Frontal cortex (tissue), 4 donors: ENCODE data around the gene DDB1. TPM values are rescaled to one million over a fixed set of nuclear protein-coding genes. Genes with fewer than 3 reads are reported as not detected.

Experiments
- DNase-seq, 2 donors: peaks; one replicate each; pipeline ENCODE4 v3.0.0; 2012; ENCODE audit warnings: low spot score in 2 of 2
- FAIRE-seq: peaks from 2 replicates; lab custom pipeline; 2012; peaks lifted over from hg19 to GRCh38; lab: Jason Lieb, UNC
- total RNA-seq: library from RNA; depleted of rRNA; stranded (reverse); fragments of >200 nt; gene quantifications from one replicate; pipeline ENCODE4 v1.2.3, GENCODE V29; 2014
- donor health status: control.
- donor health status: control.
- donor health status: control.

Gene DDB1
- total RNA-seq, 1 donor from 2014 or later, result 223 TPM

DNA sequence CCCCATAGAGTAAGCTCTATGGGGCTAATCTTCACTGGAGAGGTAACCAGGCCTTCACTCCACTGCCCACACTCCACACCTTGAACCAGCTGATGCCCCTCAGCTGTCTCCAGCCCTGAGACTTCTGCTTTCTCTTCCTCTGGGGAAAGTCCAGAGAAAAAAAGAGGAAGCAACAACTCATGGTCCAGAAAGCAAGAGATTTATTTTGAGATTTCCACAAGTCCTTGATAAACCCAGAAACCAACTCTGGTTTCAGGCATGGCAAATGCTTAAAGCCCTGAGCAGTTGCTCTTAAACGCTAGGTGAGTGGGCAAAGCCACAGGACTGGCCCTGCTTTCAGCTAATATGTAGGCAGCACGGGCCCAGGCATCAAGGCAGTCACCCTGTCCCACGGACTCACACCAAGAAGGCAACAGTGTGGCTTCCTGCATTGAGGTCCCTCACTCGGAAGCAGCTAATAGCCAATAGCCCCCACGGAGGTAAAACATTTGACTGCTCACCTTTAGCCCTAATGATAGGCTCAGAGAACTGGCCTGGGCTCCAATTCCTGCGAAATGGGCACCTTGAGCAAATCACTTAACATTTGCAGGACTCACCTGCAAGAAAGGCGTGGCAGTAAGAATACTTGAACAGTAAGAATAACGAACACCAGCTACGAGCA lies 24.5 kb upstream of the DDB1 start:
- no peak for DNase-seq
- no peak for FAIRE-seq

DNA sequence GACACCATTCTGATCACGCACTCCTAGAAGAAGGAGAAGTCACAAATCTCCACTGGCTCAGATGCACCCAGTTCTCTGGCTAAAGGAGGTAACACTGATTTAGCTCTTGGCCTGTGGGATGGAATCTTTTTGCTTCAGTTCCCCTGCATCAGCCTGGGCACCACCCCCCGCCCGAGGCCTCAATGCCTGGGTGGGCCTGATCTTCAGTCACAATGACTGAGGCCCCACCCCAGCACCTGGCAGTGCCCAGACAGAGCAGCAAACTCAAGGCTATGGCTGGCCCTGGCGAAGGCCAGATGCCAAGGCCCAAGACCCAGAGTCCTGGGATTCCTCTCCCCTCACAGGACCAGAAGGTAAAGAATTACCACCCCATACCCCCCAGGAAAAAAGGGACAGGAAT lies 23.8 kb upstream of the DDB1 start:
- DNase-seq (no peak), FAIRE-seq (no peak)

DNA sequence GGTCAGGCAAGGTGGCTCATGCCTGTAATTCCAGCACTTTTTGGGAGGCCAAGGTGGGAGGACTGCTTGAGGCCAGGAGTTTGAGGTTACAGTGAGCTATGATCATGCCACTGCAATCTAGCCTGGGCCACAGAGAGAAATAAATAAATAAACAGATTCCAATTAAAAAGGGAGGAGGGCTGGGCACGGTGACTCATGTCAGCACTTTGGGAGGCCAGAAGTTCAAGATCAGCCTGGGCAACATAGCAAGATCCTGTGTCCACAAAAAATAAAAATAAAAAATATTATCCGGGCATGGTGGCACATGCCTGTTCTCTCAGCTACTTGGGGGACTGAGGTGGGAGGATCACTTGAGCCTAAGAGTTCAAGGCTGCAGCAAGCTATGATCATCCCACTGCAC lies 21.3 kb upstream of the DDB1 start:
- FAIRE-seq, result no peak
- DNase-seq, result no peak

DNA sequence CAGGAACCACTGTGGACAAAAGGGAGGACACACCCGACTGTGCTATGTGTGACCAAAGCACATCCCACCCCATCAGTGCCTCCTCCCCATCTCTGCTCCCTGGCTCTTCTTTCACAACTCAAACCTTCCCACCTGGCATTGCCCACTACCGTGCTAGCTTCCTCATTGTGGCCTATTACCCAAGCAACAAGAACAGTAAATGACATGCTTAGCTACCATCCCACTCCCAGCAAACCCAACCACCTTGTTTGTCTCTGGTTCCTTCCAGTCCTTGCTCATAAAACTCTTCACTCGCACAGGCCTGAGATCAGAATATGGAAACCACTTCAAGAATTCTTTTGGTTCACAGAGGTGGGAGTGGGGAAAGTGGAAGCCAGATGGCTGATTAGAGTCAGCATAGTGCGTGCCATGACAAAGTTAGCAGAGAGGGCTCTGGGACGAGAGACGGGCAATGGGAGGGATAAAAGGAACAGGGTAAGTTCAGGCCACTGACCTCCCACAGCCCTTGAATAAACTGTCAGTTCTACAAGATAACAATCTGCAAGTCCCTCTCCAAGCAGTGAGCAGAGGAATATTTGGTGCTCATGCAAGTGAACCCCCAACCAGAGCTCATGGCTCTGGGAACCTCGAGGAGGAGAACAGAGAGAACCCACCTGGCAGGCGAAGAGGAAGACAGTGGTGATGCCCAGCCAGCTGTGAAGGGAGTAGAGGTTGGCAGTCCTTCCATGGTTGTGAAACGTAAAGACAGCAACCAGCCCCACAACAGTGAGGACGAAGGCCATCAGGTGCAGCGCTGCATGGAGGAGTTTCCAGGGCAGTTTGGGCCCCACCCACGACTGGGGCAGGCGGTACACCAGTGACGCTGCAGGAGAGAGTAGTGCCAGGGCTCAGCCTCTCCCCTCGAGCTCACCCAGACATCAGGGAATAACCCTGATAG lies 20.5 kb upstream of the DDB1 start:
- FAIRE-seq (no peak), DNase-seq (no peak)

DNA sequence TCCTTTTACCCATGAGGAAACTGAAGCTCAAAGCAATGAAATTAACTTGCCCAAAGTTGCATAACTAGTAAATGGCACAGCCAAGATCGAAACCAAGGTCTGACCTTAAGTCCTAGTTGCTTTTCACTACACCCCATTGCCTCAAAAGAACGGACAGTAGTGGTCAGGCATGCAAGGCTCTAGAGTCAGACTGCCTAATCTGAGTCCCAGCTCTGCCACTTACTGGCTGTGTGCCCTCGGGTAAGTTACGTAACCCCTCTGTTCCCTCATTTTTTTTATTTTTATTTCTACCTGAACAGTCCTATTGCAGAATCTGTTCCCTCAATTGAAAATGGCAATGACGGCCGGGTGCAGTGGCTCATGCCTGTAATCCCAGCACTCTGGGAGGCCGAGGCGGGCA lies 19.1 kb upstream of the DDB1 start:
- DNase-seq, result no peak
- no peak for FAIRE-seq

DNA sequence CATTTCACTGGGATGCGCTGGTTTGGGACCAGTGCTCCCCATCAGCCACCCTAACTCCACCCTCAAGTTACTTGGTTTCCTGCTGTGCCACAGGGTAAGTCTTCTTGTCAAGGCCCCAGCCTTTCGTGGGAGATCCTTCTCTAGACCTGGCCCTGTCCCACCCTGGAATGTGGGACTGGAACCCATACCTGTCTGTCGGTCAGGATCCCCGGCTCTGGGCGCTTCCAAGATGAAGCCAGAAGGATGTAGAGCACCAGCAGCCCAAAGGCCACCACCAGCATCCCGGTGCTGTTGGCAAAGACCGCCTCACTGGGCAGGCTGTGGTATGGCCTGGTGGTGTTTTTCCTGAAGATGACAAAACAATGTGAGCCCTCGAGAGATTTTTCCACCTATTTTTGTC lies 17.9 kb upstream of the DDB1 start:
- FAIRE-seq, result no peak
- no peak for DNase-seq

DNA sequence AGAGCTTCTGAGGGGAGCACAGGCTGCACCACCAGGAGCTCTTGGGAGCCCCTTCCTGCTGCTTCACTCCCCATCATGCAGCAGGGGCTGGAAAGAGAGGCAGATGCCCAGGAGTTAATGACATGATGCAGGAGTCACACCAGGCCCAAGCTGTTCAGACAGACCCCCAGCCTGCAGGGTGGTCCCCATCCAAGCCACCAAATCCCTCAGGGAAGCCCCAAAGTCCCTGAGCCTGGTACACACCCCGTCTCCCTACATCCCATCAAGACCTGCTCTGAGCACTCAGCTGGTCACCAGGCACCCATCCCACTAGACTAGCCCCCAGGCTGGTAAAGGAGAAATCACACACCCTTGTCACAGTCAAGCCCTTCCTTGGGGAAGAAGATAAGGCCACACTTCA lies 17.4 kb upstream of the DDB1 start:
- FAIRE-seq, result no peak
- DNase-seq, result no peak

DNA sequence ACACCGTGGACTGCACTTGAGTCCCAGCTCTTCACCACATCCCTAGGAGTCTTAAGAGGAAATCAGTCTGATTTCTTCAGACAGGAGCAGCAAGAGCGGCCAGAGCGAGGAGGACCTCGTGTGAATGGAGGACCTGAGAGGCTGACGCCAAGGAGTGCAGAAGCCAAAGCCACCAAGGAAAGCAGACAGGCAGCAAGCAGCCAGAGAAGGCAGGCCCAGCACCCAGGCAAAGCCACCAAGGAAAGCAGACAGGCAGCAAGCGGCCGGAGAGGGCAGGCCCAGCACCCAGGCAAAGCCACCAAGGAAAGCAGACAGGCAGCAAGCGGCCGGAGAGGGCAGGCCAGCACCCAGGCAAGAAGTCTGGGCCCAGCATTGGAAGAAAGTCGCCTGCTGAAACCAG lies 17.0 kb upstream of the DDB1 start:
- no peak for FAIRE-seq
- no peak for DNase-seq

DNA sequence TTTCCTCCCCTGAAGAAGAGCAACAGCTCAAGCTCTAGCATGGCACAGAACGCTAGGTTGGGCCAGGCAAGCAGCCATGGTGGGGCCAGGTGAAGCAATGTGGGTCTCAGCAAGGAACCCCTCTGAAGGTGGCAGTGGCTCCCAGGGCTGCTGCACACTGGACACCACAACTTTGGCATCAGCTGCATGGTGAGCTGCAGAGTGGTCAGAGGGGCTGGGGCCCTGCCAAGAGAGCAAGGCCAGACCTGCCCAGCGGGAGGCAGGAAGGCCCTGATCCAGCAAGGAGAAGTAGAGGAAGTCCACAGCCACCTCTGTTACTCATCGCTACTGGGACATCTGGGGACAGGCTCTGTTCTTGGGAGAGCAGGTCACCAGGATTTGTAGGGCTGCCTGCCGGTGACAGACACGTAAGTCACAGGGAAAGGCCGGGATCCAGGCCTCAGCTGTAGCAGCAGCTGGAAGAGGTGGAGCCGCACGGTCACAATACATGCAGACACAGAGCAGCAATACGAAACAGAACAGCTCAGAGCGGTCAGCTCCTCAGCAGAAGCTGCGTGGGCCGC lies 16.4 kb upstream of the DDB1 start:
- DNase-seq, result no peak
- FAIRE-seq, result no peak

DNA sequence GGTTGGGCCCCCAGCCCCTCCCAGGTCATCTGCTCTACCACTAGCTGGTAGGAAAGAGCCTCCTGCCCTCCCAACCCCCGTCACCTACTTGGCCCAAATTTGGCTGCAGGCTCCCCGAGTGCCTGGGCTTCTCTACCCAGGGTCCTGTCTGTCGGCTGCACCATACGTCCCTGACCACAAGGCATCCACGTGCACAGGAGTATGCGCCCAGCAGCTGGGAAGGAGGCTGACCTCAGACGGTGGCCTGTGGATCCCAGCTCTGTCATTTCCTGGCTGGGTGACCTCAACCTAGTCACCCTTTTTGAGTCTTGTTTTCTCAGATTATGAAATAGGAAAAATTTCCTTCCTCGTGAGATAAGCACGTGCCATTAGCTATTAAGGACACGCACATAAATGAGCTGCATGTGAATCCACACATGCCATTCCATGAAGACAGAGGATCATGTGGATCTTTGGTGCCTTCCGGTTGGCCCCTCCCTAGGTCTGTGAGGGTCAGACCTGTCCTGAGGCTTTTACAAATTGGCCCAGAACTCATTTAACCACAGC lies 15.1 kb upstream of the DDB1 start:
- DNase-seq (no peak), FAIRE-seq (no peak)

DNA sequence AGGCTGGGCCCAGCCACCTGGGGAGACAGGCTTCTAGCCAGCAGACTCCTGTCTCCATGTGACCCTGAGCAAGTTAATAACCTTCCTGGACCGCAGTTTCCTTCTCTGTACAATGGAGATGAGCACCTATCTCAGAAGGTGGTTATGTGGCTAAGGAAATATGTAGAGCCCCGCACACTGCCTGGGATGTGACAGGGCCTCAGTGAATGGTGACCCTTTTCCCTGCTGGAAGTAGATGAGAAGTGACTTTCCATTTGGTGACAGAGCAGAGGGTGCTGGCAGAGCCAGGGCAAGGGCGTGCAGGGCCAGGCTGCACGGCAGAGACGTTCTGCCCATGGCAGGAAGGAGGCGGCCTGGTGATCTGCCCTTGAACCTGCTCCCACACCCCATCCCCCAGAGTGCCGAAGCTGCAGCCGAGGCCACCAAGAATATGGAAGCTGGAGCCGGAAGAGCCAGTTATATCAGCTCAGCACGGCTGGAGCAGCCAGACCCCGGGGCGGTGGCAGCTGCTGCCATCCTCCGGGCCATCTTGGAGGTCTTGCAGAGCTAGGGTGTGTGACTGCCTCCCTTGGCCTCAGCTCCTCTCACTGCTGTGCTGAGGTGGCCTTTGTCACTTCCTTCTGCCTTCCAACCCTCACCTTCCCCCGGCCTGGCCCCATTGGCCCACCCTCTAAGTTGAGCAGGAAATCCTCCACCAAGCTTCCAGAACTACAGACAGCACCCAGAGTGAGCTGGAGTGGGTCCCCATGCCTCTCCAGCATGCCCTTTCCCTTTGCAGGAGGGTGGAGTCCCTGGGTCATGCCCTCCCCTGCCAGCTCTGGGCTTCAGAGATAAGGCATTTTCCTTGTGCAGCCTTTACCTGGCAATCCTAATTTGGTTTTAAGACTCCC lies 13.3 kb upstream of the DDB1 start:
- FAIRE-seq (no peak), DNase-seq (no peak)

DNA sequence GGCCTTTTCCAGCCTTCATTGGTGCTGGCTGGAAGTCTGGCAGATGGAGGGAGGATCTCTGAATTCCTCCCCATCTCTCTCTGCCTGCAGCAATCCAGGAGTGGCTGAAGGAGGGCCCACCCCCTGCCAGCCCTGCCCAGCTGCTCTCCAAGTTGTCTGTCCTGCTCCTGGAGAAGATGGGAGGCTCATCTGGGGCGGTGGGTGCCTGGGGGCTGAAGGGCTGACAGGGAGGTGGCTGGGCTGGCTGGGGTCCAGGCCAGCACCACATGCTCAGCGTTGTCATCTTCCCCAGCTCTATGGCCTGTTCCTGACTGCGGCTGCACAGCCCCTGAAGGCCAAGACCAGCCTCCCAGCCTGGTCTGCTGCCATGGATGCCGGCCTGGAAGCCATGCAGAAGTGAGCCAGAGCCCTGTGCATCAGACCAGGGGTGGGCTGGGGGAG lies 12.3 kb upstream of the DDB1 start:
- no peak for FAIRE-seq
- no peak for DNase-seq

DNA sequence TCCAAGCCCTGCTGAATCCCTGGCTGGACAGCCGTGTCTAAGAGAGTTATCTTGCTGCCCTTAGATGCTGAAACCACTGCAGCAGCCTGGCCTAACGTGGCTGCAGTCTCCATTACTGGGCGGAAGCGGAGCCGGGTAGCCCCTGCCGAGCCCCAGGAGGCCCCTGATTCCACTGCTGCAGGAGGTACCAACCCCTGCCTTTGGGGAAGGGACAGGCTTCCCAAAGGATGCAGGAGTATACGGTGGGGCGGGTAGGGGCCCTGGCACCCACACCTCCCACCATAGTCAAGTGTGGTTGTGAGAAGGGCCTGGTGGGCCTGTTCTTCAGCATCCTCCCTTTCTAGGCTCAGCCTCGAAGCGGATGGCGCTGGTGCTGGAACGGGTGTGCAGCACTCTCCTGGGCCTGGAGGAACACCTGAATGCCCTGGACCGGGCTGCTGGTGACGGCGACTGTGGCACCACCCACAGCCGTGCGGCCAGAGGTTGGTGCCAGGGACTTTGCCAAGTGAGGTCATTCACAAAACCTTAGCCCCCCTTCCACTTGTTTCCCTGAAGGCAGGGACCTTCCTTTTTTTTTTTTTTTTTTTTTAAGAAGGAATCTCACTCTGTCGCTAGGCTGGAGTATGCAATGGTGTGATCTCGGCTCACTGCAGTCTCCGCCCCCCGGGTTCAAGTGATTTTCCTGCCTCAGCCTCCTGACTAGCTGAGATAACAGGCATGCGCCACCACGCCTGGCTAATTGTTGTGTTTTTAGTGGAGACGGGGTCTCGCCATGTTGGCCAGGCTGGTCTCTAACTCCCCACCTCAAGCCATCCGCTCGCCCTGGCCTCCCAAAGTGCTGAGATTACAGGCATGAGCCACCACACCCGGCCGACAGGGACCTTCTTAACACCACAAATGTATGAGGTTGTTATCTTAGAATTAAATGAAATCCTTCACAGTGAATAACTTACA lies 11.2 kb upstream of the DDB1 start:
- no peak for DNase-seq
- no peak for FAIRE-seq

DNA sequence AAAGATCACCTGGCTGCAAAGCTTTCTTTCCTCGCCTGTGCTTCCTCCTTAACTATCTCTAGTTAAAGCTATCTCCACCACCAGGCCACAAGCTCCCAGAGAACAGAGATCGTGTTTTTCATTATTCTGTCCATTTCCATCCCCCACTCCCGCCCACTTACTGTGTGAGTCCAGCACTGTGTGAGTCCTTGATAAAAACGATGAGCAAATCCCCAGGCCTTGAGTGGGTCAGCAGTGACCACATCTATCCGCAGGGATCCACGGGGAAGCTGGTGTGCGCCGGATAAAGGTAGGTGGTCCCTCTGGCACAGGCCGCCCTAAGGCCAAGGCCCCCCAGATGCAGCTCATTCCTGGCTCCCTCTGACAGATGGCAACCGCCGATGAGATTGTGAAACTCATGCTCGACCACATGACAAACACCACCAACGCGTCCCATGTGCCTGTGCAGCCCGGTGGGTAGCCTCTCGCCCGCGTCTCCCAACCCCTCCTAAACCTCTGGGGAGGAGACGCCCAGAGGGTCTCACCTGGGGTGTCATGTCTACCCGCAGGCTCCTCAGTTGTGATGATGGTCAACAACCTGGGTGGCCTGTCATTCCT lies 9.4 kb upstream of the DDB1 start:
- DNase-seq, result no peak
- FAIRE-seq, result no peak

DNA sequence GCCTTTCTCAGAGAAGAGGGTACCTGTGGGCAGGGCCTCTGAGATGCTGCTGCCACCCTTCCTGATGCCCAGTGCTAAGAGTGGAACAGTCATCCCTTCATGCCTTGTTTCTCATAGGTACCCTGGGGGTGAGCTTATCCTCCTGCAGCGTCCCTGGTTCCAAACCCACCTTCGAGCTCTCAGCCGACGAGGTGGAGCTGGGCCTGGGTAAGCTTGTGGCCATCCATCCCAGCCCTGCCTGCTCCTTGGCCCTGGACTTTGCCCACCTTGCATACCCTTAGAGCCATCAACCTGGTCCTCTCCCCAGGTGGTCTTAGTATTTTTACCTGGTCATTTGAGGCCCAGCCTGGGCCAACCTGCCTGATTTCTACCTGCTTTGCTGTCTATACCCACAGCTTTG lies 8.8 kb upstream of the DDB1 start:
- FAIRE-seq (no peak), DNase-seq (no peak)

DNA sequence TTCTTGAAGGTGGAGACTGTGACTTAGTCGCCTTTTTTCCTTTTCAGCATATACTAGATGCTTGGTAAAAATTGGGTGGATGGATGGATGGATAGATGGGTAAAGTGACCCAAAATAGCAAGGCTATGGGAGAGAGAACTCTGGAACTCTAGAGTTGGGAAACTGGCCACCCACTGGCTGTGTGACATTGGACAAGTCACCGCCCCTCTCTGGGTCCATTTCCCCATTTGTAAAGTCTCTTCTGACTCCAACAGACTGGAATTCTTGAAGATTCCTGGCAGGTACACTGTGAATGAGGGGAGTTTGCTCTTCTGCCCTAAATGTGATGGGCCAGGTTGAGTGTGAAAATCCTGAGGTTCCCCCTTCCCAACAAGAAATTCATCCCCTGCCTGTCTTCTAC lies 8.1 kb upstream of the DDB1 start:
- FAIRE-seq (no peak), DNase-seq (no peak)

DNA sequence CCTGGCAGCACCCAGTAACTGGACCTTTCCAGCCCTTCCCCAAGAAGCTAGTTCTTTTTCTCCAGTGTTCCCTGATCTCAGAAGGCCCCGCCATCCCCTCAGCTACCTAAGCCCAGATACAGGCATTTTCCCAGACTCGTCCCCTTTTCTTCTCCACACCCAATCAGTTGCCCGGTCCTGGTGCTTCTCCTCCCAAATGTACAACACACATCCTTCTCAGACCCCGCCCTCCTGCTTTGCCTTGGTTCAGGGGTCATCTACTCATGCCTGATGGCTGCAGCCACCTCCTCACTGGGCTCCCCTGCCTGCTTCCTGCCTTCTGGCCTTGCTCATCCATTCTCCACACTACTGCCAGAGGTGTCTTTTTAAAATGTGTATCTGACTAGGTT lies 6.6 kb upstream of the DDB1 start:
- FAIRE-seq (no peak), DNase-seq (no peak)

DNA sequence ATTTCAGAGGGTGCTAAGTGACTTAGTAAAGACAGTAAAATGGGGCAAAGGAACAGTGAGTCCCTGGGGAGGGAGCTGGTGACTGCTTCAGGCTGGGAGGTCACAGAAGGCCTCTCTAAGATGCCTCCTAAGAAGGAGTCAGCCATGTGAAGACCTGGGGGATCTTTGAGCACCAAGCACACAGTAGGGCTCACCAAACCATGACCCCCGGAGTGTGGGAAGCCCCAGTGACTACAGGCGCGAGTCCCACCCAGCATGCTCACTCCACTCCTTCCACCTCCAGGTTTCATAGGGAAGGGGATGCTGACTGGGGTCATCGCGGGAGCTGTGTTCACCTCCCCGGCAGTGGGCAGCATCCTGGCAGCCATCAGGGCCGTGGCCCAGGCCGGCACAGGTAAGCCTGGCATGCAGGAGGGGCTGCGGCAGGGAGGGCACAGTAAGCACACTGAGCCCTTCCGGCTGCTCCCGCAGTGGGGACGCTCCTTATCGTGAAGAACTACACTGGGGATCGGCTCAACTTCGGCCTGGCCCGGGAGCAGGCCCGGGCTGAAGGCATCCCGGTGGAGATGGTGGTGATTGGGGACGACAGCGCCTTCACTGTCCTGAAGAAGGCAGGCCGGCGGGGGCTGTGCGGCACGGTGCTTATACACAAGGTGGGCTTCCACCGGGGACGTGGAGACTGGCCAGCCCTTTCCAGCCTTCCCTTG lies 6.0 kb upstream of the DDB1 start:
- FAIRE-seq (no peak), DNase-seq (no peak)
